Trophoblast cell (in vitro differentiated cells and primary cell): Measurements from ENCODE around the gene SOCS7. TPM values are rescaled to one million over a fixed set of nuclear protein-coding genes. Genes with fewer than 3 reads are reported as not detected.
A peak's percentile ranks its signal among the peaks of the same experiment; 100 is the strongest.

Source experiments
- DNase-seq, 2 donors: peaks; one replicate each; pipeline ENCODE4 v3.0.0-alpha.2; 2016
- H2AFZ ChIP-seq: 2 replicates; pipeline ENCODE4 v1.6.1; 2013; ENCODE audit warnings: low read length, moderate library complexity, mild to moderate bottlenecking; ENCODE audit not compliant: insufficient read depth, poor library complexity
- H2AK5ac ChIP-seq: 2 replicates; pipeline ENCODE4 v1.6.1; 2013; ENCODE audit warnings: mild to moderate bottlenecking, low read length
- H2BK120ac ChIP-seq: 2 replicates; pipeline ENCODE4 v1.6.1; 2013; ENCODE audit warnings: low read length, mild to moderate bottlenecking, moderate library complexity; ENCODE audit not compliant: insufficient read depth, poor library complexity
- H2BK12ac ChIP-seq: 2 replicates; pipeline ENCODE4 v1.6.1; 2013; ENCODE audit warnings: mild to moderate bottlenecking, low read length, moderate library complexity
- H2BK5ac ChIP-seq: 2 replicates; pipeline ENCODE4 v1.6.1; 2013; ENCODE audit warnings: low read length, low read depth, moderate library complexity, mild to moderate bottlenecking; ENCODE audit not compliant: poor library complexity
- H3K14ac ChIP-seq: 2 replicates; pipeline ENCODE4 v1.6.1; 2013; ENCODE audit warnings: mild to moderate bottlenecking, low read length
- H3K18ac ChIP-seq: 2 replicates; pipeline ENCODE4 v1.6.1; 2013; ENCODE audit warnings: mild to moderate bottlenecking, low read length
- H3K23ac ChIP-seq: 2 replicates; pipeline ENCODE4 v1.6.1; 2013; ENCODE audit warnings: low read length
- H3K27ac ChIP-seq: 2 replicates; pipeline ENCODE4 v1.5.1; 2013; ENCODE audit warnings: low read depth, mild to moderate bottlenecking, inconsistent platforms, low read length, moderate library complexity
- H3K27me3 ChIP-seq: 2 replicates; pipeline ENCODE4 v1.6.1; 2013; ENCODE audit warnings: inconsistent platforms, mild to moderate bottlenecking, low read length, moderate library complexity; ENCODE audit not compliant: insufficient read depth
- H3K36me3 ChIP-seq, 2 experiments: 1 replicate in 1 of 2; 2 replicates in 1 of 2; pipeline ENCODE4 v1.6.1; 2013; ENCODE audit warnings: low read length in 2 of 2, mild to moderate bottlenecking in 2 of 2, moderate library complexity in 1 of 2; ENCODE audit not compliant: insufficient read depth in 2 of 2, control insufficient read depth in 1 of 2
- H3K4ac ChIP-seq: 2 replicates; pipeline ENCODE4 v1.6.1; 2013; ENCODE audit warnings: low read depth, mild to moderate bottlenecking, low read length, moderate library complexity
- H3K4me1 ChIP-seq, 2 experiments: 1 replicate in 1 of 2; 2 replicates in 1 of 2; pipeline ENCODE4 v1.6.1; 2013; ENCODE audit warnings: low read length in 2 of 2, mild to moderate bottlenecking in 2 of 2, moderate library complexity in 1 of 2; ENCODE audit not compliant: insufficient read depth in 2 of 2, control insufficient read depth in 1 of 2
- H3K4me2 ChIP-seq: 2 replicates; pipeline ENCODE4 v1.6.1; 2013; ENCODE audit warnings: inconsistent platforms, mild to moderate bottlenecking, low read length, moderate library complexity
- H3K4me3 ChIP-seq: 2 replicates; pipeline ENCODE4 v1.5.1; 2013; ENCODE audit warnings: mild to moderate bottlenecking, low read depth, low read length, inconsistent platforms
- H3K79me1 ChIP-seq: one replicate; pipeline ENCODE4 v1.6.1; 2013; ENCODE audit warnings: low read length
- H3K79me2 ChIP-seq: 2 replicates; pipeline ENCODE4 v1.6.1; 2013; ENCODE audit warnings: low read length, mild to moderate bottlenecking; ENCODE audit not compliant: control insufficient read depth, insufficient read depth, poor library complexity
- H3K9ac ChIP-seq: 2 replicates; pipeline ENCODE4 v1.6.1; 2013; ENCODE audit warnings: mild to moderate bottlenecking, low read length
- H3K9me3 ChIP-seq: 2 replicates; pipeline ENCODE4 v1.6.1; 2013; ENCODE audit warnings: low read depth, mild to moderate bottlenecking, control low read depth, inconsistent platforms, low read length; ENCODE audit not compliant: insufficient read depth
- H4K12ac ChIP-seq: 2 replicates; pipeline ENCODE4 v1.6.1; 2013; ENCODE audit warnings: low read depth, mild to moderate bottlenecking, low read length, moderate library complexity
- H4K8ac ChIP-seq: 2 replicates; pipeline ENCODE4 v1.6.1; 2013; ENCODE audit warnings: low read depth, mild to moderate bottlenecking, low read length, moderate library complexity
- H4K91ac ChIP-seq: one replicate; pipeline ENCODE4 v1.6.1; 2013; ENCODE audit warnings: low read depth, mild to moderate bottlenecking, low read length, moderate library complexity
- WGBS: extraction: QIAGEN DNeasy Blood & Tissue Kit; methylation state at CpG from one replicate; pipeline ENCODE4 v1.1.7; 2013; ENCODE audit warnings: missing lambda C conversion rate; ENCODE audit not compliant: insufficient read length, insufficient coverage; ENCODE audit errors: extremely low coverage; 5-methylcytosine and 5-hydroxymethylcytosine counted together
- polyA plus RNA-seq: library from polyadenylated mRNA; stranded (reverse); fragments of 200-250 nt; gene quantifications from 2 replicates; pipeline ENCODE4 v1.2.3, GENCODE V29; 2013

SOCS7 gene
- polyA plus RNA-seq: 8.9 and 9.3 TPM in 2 replicates

GRCh38 chr17:38351412-38352222 is at the start of gene SOCS7:
SOCS7 (plus strand) TSS chr17:38351844; CDS start chr17:38352053, 209 bp downstream.
- peaks cover 6% of the 10 kb centered on the region for H3K79me2 ChIP-seq
- no peak within 1 kb of the TSS for H2AK5ac ChIP-seq
- H3K27me3 ChIP-seq: no peaks in the 10 kb centered on the region
- peak; percentile 87 to 94 for DNase-seq
- no peak within 1 kb of the TSS for H2BK12ac ChIP-seq
- H4K8ac ChIP-seq: peak within 1 kb of the TSS; percentile 97
- no peaks in the 10 kb centered on the region for H3K36me3 ChIP-seq
- H3K9ac ChIP-seq: peak within 1 kb of the TSS; percentile 75
- H3K9me3 ChIP-seq: no peaks in the 10 kb centered on the region
- H3K79me1 ChIP-seq: peaks cover 7% of the 10 kb centered on the region
- no CpG with 5 or more reads among the region's 84 CpGs for WGBS
- H3K18ac ChIP-seq: peak within 1 kb of the TSS; percentile 87
- H3K4me3 ChIP-seq: peak within 1 kb of the TSS; percentile 84
- H2BK5ac ChIP-seq: peak within 1 kb of the TSS; percentile 39
- H3K4me1 ChIP-seq: peaks cover 5 to 11% of the 10 kb centered on the region in 2 experiments
- H3K27ac ChIP-seq: no peak within 1 kb of the TSS
- H2AFZ ChIP-seq: peak within 1 kb of the TSS; percentile 94
- H2BK120ac ChIP-seq: peak within 1 kb of the TSS; percentile 39
- peak within 1 kb of the TSS; percentile 89 for H3K14ac ChIP-seq
- peak within 1 kb of the TSS; percentile 64 for H3K4ac ChIP-seq
- H4K12ac ChIP-seq: peak within 1 kb of the TSS; percentile 89
- H3K4me2 ChIP-seq: peak within 1 kb of the TSS; percentile 79
- H3K23ac ChIP-seq: no peak within 1 kb of the TSS
- peak within 1 kb of the TSS; percentile 77 for H4K91ac ChIP-seq

DNA sequence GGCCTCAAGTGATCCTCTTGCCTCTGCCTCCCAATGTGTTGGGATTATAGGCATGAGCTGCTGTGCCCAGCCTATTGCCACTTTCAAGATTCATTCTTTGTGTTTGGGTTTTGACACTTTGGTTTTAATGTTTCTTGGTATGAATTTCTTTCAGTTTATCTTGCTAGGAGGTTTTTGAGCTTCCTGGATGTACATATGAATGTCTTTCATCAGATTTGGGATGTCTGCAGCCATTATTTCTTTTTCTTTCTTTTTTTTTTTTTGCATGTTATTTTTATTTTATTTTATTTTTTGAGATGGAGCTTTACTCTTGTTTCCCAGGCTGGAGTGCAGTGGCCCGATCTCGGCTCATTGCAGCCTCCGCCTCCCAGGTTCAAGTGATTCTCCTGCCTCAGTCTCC is 36.1 kb upstream of the SOCS7 start:
- H2AK5ac ChIP-seq: no peak overlapping the region
- H2AFZ ChIP-seq: no peak overlapping the region
- no peak overlapping the region for H3K23ac ChIP-seq
- no peak overlapping the region for H3K4me3 ChIP-seq
- no peak overlapping the region for H3K4me2 ChIP-seq
- H3K4me1 ChIP-seq: peaks cover under 1 to 5% of the 10 kb centered on the region in 2 experiments
- no CpG with 5 or more reads among the region's 3 CpGs for WGBS
- no peaks in the 10 kb centered on the region for H3K79me1 ChIP-seq
- no peaks in the 10 kb centered on the region for H3K27me3 ChIP-seq
- H3K18ac ChIP-seq: no peak overlapping the region
- H3K9me3 ChIP-seq: no peaks in the 10 kb centered on the region
- DNase-seq: no peak
- H3K36me3 ChIP-seq: peaks cover 2 to 9% of the 10 kb centered on the region in 2 experiments
- H4K12ac ChIP-seq: no peak overlapping the region
- no peak overlapping the region for H4K91ac ChIP-seq
- H4K8ac ChIP-seq: no peak overlapping the region
- no peak overlapping the region for H2BK12ac ChIP-seq
- no peak overlapping the region for H3K9ac ChIP-seq
- H3K4ac ChIP-seq: no peak overlapping the region
- H3K79me2 ChIP-seq: no peaks in the 10 kb centered on the region
- no peak overlapping the region for H2BK5ac ChIP-seq
- H3K14ac ChIP-seq: no peak overlapping the region
- no peak overlapping the region for H3K27ac ChIP-seq
- H2BK120ac ChIP-seq: no peak overlapping the region

GRCh38 chr17:38317081-38317480 is 34.6 kb upstream of the SOCS7 start:
- Histone ChIP-seq H4K12ac (no peak overlapping the region), H3K4me3 (no peak overlapping the region), H3K79me1 (no peaks in the 10 kb centered on the region), H3K27ac (no peak overlapping the region), H3K9ac (no peak overlapping the region), H3K23ac (no peak overlapping the region), H3K27me3 (no peaks in the 10 kb centered on the region), H4K91ac (no peak overlapping the region), H2AK5ac (no peak overlapping the region), H3K9me3 (no peaks in the 10 kb centered on the region), H2BK120ac (no peak overlapping the region), H2BK12ac (no peak overlapping the region), H4K8ac (no peak overlapping the region), H3K18ac (no peak overlapping the region), H2BK5ac (no peak overlapping the region), H3K4ac (no peak overlapping the region), H3K4me2 (no peak overlapping the region), H3K4me1 (peaks cover 7 to 15% of the 10 kb centered on the region in 2 experiments), H3K36me3 (peaks cover 2 to 5% of the 10 kb centered on the region in 2 experiments), H3K14ac (no peak overlapping the region), H3K79me2 (no peaks in the 10 kb centered on the region), H2AFZ (no peak overlapping the region)
- DNase-seq: no peak
- no CpG with 5 or more reads among the region's 3 CpGs for WGBS

- Histone ChIP-seq H2AK5ac (no peak overlapping the region), H3K79me2 (no peaks in the 10 kb centered on the region), H3K14ac (peak overlapping the region; percentile 29), H4K91ac (no peak overlapping the region), H2AFZ (no peak overlapping the region), H3K4me3 (no peak overlapping the region), H3K27ac (peak overlapping the region; percentile 55), H3K4me2 (peak overlapping the region; percentile 22), H2BK120ac (no peak overlapping the region), H3K27me3 (no peaks in the 10 kb centered on the region), H3K9me3 (no peaks in the 10 kb centered on the region), H4K12ac (no peak overlapping the region), H3K23ac (no peak overlapping the region), H3K9ac (no peak overlapping the region), H3K4ac (no peak overlapping the region), H3K4me1 (peaks cover 8 to 21% of the 10 kb centered on the region in 2 experiments), H4K8ac (no peak overlapping the region), H3K79me1 (no peaks in the 10 kb centered on the region), H3K36me3 (peaks cover 8 to 17% of the 10 kb centered on the region in 2 experiments), H3K18ac (no peak overlapping the region), H2BK12ac (peak overlapping the region; percentile 8), H2BK5ac (peak overlapping the region; percentile 18)
- DNase-seq: peak; percentile 95 to 99
- no CpG with 5 or more reads among the region's 10 CpGs for WGBS
Measured at GRCh38 chr17:38320482-38320881, 31.2 kb upstream of the SOCS7 start.
